OCI-LY3 (cell line): ENCODE data around the gene BAG2.
A peak's percentile ranks its signal among the peaks of the same experiment; 100 is the strongest.

Experiments
- H2AFZ ChIP-seq: fragments of 200-600, 300-600 bp; shearing (Covaris generic); 2 replicates; pipeline ENCODE4 v1.6.0; 2014; ENCODE audit warnings: antibody characterized with exemption, low read depth, low read length
- H3K27ac ChIP-seq: fragments of 200-600, 300-600 bp; sonication (generic); 2 replicates; pipeline ENCODE4 v1.5.1; 2014; ENCODE audit warnings: mild to moderate bottlenecking, low read length, moderate library complexity, mixed read lengths
- H3K27me3 ChIP-seq: fragments of 200-600, 300-600 bp; sonication (generic); 2 replicates; pipeline ENCODE4 v1.6.1; 2014; ENCODE audit warnings: low read depth, low read length, mixed read lengths
- H3K36me3 ChIP-seq: fragments of 200-600, 300-600 bp; sonication (generic); replicated peaks from 2 replicates; pipeline ENCODE3; 2014; ENCODE audit warnings: low read depth, low read length, mixed read lengths
- H3K4me1 ChIP-seq: fragments of 300-600, 200-600 bp; sonication (generic); 2 replicates; pipeline ENCODE4 v1.6.1; 2014; ENCODE audit warnings: low read length, mixed read lengths
- H3K4me2 ChIP-seq: fragments of 200-600, 300-600 bp; sonication (generic); 2 replicates; pipeline ENCODE4 v1.6.1; 2014; ENCODE audit warnings: low read length, mixed read lengths
- H3K4me3 ChIP-seq: fragments of 300-600, 200-600 bp; sonication (generic); 2 replicates; pipeline ENCODE4 v1.5.1; 2014; ENCODE audit warnings: antibody characterized with exemption, mild to moderate bottlenecking, low read length, moderate library complexity
- H3K79me2 ChIP-seq: fragments of 300-600, 200-600 bp; shearing (Covaris generic); 2 replicates; pipeline ENCODE4 v1.6.1; 2014; ENCODE audit warnings: mild to moderate bottlenecking, low read length, mixed read lengths
- H3K9ac ChIP-seq: fragments of 300-600, 200-600 bp; shearing (Covaris generic); 2 replicates; pipeline ENCODE4 v1.6.0; 2014; ENCODE audit warnings: mild to moderate bottlenecking, low read length, moderate library complexity
- H3K9me3 ChIP-seq: fragments of 200-600, 300-600 bp; shearing (Covaris generic); 2 replicates; pipeline ENCODE4 v1.6.1; 2014; ENCODE audit warnings: low read length, mixed read lengths; ENCODE audit not compliant: insufficient read depth
- H4K20me1 ChIP-seq: fragments of 200-600, 300-600 bp; sonication (generic); 2 replicates; pipeline ENCODE4 v1.6.1; 2016; ENCODE audit warnings: low read length, mixed read lengths; ENCODE audit not compliant: insufficient read depth
- EZH2phosphoT487 ChIP-seq: fragments of 200-600 bp; shearing (Covaris generic); IDR thresholded peaks from 2 replicates; pipeline ENCODE4 v1.6.1; 2018; ENCODE audit warnings: antibody characterized with exemption, mixed run types, low read depth
- TF ChIP-seq, protein P1 (sequence below): fragments of 200-600, 300-600 bp; sonication (generic); IDR thresholded peaks from 2 replicates; pipeline ENCODE4 v1.5.1; 2014; ENCODE audit warnings: antibody characterized with exemption, low read length, low read depth

BAG2 gene

DNA sequence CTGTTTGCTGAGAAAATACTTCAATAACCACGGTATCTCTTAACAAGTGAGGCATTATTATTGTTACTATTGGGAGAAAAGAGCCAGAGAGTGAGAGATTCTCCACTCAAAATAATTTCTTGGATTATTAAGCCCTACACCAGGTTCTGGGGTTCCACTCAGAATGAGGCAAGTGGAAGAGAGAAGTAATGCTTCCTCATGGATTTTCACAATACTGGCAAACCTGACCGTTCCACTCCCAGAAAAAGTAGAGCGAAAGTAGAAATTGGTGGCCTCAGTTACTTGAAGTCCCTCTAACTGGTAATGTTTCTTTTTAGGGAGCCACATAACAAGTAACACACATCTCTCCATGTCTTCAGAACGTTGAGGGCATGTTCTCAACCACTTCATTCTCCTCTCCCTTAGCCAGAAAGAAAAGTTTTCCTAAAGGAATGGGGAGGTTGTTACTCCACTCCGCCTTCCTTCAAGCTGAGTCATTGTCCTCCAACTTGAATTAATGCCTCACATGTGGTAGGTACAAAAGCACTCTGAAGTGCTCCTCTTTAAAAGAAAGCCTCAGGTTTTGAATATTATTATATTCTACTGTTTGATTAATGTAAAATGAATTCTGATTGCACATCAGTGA lies 1.9 kb downstream of the BAG2 start:
- H2AFZ ChIP-seq = no peak overlapping the region
- H3K27me3 ChIP-seq = no peaks in the 10 kb centered on the region
- H3K9me3 ChIP-seq = no peaks in the 10 kb centered on the region
- peak overlapping the region; percentile 85 for H3K9ac ChIP-seq
- peak overlapping the region; percentile 87 for H3K4me3 ChIP-seq
- 0 out of 2 replicates have a peak, but pooled peaks cover 11% of the 10 kb centered on the region for H4K20me1 ChIP-seq
- TF ChIP-seq EZH2phosphoT487 = no peak
- TF ChIP-seq, protein P1, sequence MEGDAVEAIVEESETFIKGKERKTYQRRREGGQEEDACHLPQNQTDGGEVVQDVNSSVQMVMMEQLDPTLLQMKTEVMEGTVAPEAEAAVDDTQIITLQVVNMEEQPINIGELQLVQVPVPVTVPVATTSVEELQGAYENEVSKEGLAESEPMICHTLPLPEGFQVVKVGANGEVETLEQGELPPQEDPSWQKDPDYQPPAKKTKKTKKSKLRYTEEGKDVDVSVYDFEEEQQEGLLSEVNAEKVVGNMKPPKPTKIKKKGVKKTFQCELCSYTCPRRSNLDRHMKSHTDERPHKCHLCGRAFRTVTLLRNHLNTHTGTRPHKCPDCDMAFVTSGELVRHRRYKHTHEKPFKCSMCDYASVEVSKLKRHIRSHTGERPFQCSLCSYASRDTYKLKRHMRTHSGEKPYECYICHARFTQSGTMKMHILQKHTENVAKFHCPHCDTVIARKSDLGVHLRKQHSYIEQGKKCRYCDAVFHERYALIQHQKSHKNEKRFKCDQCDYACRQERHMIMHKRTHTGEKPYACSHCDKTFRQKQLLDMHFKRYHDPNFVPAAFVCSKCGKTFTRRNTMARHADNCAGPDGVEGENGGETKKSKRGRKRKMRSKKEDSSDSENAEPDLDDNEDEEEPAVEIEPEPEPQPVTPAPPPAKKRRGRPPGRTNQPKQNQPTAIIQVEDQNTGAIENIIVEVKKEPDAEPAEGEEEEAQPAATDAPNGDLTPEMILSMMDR = no peak
- H3K27ac ChIP-seq = no peak overlapping the region
- H3K4me1 ChIP-seq = peaks cover 15% of the 10 kb centered on the region
- H3K4me2 ChIP-seq = peak overlapping the region; percentile 91
- peaks cover 9% of the 10 kb centered on the region for H3K36me3 ChIP-seq
- peaks cover 66% of the 10 kb centered on the region for H3K79me2 ChIP-seq

DNA sequence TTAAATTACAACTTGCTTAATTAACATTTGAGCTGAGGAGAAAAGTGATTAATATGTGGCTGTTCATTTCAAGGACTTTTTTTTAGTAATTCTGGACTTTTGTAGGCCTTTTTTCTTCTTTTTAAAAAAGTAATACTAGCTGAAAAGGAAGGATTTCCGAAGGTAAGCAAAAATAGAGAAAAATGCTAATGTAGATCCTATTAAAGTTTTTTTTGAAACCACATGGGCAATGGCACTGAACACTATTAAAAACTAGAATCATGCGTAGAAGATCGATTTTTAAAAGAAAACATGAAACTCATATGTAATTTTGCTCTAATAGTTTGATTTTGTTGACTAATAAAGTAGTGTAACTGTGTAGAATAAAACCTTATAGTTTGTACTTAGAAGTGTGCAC lies 2.4 kb downstream of the BAG2 start:
- peaks cover 71% of the 10 kb centered on the region for H3K79me2 ChIP-seq
- no peaks in the 10 kb centered on the region for H3K9me3 ChIP-seq
- no peak overlapping the region for H3K27ac ChIP-seq
- H3K27me3 ChIP-seq = no peaks in the 10 kb centered on the region
- TF ChIP-seq EZH2phosphoT487 = no peak
- TF ChIP-seq, protein P1 = no peak
- H3K9ac ChIP-seq = 0 out of 2 replicates have a peak overlapping the region, but pooled peaks have one; percentile 85
- peaks cover 9% of the 10 kb centered on the region for H3K36me3 ChIP-seq
- H3K4me1 ChIP-seq = peaks cover 15% of the 10 kb centered on the region
- H2AFZ ChIP-seq = no peak overlapping the region
- peaks cover 15% of the 10 kb centered on the region; the same call in 1 of the 2 replicates for H4K20me1 ChIP-seq
- peak overlapping the region; percentile 91 for H3K4me2 ChIP-seq
- H3K4me3 ChIP-seq = peak overlapping the region; percentile 87; the same call in 1 of the 2 replicates

DNA sequence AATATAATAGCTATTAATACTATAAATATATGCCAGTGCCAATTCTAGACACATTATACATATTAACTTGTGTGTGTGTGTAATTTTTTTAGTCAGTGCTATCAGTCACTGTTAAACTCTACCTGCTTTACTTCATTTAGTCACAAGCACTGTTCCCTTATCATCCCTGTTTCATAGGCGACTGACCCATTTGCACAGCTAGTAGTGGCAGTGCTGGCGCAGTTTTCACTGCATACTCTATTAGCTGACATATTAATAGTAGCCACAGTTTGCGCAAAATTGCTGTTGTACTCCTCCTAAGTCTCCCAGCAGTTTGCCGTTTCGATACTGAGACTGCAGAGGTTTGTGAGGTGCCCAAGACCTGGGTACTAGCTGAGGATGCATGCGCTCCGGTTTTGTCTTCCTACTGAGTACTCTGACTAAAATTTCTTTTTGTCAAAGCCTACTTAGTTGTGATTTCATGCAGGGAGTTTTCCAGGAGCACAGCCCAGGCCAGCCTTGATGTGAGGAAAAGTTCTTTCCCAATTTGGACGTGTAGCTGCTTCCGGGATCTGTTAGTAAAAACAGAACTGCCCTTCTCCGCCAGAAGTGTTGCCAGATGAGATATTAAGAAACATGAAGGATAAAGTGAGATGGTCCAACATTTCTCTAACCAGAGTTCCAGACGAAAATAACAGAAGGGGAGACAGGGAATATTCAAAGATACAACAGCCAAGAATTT lies 5.6 kb downstream of the BAG2 start:
- Histone ChIP-seq H3K9me3 (no peaks in the 10 kb centered on the region), H3K4me2 (no peak overlapping the region), H3K4me3 (no peak overlapping the region), H3K9ac (no peak overlapping the region), H3K36me3 (peaks cover 17% of the 10 kb centered on the region), H3K79me2 (peaks cover 84% of the 10 kb centered on the region), H3K27ac (no peak overlapping the region), H4K20me1 (peaks cover 15% of the 10 kb centered on the region; the same call in 1 of the 2 replicates), H2AFZ (no peak overlapping the region), H3K27me3 (no peaks in the 10 kb centered on the region), H3K4me1 (peaks cover 12% of the 10 kb centered on the region)
- no peak for TF ChIP-seq EZH2phosphoT487
- TF ChIP-seq, protein P1 = no peak

DNA sequence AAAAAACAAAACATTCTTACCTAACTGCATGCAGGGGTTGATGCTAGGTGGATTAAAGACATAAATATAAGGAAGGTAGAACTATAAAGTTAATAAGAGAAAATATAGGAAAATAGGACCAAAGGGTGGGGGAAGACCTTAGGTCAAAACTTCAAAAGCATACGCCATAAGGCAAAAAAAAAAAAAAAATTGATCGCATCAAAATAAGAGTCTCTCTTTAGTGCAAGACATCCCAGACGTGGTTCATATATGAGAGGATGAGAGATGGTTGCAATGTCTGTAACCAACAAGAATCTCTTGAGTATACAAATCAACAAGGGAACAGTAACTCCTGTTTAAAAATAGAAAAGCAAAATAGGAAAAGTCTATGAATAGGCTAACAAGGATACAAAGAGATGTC lies 8.5 kb downstream of the BAG2 start:
- Histone ChIP-seq H3K4me1 (no peaks in the 10 kb centered on the region), H3K9ac (no peak overlapping the region)

More for the DNA sequence above, 8.5 kb downstream of the BAG2 start:
- Histone ChIP-seq H3K36me3 (peaks cover 37% of the 10 kb centered on the region), H3K9me3 (no peaks in the 10 kb centered on the region), H3K27ac (no peak overlapping the region), H3K4me2 (no peak overlapping the region), H4K20me1 (peaks cover 5% of the 10 kb centered on the region; the same call in 1 of the 2 replicates), H3K4me3 (no peak overlapping the region), H2AFZ (no peak overlapping the region), H3K27me3 (no peaks in the 10 kb centered on the region), H3K79me2 (peaks cover 55% of the 10 kb centered on the region)
- no peak for TF ChIP-seq EZH2phosphoT487
- TF ChIP-seq, protein P1 = no peak
